Renal pelvis (tissue), 4 donors: ENCODE data around the gene HDAC4. TPM values are rescaled to one million over a fixed set of nuclear protein-coding genes. Genes with fewer than 3 reads are reported as not detected.
"Not testable (repeated sequence)": the region's sequence is repeated elsewhere in the genome, so short reads cannot be mapped to it uniquely, and the experiment has no call there.

Experiments
- DNase-seq: peaks from one replicate; pipeline ENCODE4 v3.0.0-alpha.2; 2013
- polyA plus RNA-seq, 3 donors: library from polyadenylated mRNA; unstranded; fragments of 120-200 nt; gene quantifications; one replicate each; pipeline ENCODE4 v1.2.1, GENCODE V29; 2013; ENCODE audit not compliant: insufficient read length in 3 of 3

HDAC4 gene
- polyA plus RNA-seq, 3 donors: 13.7 to 23.9 (median 14.0) TPM

DNA sequence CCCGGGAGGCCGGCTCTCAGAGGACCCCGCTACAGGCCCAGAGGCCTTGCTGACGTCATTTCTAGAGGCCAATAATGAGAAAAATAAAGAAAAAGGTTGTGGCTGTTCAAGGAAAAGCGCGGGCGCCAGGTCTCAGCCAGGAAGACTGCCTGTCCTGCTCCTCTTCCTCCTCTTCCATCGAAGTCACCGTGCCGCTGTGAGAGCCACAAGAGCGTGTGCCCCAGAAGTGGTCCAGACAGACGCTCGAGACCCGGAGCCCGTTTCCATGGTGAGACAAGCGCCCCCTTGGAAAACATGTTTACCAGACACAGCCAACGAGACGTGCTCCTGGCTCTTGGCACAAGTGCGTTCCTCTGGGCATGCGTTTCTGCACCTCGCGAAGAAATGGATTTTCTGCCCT is 210.5 kb downstream of the HDAC4 start:
- no peak for DNase-seq

GRCh38 chr2:239189711-239190131 is 211.1 kb downstream of the HDAC4 start:
- DNase-seq: no peak

DNA sequence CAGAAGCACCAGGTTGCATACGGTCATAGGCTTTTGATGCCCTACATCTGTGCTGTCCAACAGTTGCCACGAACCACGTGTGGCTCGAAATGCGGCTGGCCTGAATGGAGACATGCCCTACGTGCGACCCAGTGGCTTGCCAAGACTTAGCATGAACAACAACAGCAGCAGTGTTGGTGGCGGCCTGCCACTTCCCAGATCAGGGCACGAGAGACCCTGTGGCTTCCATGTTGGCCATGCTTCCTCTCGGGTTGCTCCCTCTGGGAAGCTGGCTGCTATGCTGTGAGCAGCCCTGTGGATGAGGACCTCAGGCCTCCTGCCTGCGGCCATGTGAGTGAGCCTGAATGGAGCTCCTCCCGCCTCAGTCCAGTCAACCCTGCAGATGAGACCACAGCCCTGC is 212.3 kb downstream of the HDAC4 start:
- no peak for DNase-seq

DNA sequence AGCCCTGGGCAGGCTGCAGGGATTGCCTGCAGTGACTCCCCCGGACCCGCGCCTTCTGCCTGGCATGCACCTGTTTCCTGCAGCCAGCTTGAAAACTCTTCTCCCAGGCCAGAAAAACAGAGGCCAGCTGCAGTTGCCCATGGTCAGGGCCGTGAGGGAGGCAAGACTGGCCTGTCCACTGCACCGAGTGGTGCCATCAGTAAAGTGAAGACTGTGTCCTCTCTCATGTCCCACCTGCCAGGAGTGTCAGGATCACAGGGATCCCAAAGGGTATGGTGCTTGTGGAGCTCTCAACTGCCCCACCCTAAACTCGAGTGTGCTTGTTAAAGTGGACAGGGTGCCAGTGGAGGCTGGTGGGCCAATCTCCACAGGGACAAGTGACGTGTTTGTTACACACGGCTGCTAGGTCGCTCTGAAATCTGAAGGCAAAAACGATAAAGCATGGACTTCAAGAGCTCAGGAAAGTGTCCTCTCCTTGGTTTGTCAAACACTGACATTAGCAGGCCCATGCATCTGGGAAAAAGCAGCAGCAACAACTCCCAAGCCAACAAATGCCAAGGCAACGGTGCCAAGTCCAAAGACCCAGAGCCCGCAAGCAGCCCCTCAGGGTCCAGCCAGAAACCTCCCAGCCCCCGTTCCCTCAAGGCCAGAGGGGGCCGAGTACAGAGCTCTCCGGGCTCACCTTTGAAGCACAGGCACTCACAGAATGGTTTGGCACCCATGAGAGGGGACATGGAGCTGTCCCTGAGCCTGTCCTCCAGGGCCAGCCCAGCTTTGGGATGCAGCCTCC is 213.2 kb downstream of the HDAC4 start:
- no peak for DNase-seq

DNA sequence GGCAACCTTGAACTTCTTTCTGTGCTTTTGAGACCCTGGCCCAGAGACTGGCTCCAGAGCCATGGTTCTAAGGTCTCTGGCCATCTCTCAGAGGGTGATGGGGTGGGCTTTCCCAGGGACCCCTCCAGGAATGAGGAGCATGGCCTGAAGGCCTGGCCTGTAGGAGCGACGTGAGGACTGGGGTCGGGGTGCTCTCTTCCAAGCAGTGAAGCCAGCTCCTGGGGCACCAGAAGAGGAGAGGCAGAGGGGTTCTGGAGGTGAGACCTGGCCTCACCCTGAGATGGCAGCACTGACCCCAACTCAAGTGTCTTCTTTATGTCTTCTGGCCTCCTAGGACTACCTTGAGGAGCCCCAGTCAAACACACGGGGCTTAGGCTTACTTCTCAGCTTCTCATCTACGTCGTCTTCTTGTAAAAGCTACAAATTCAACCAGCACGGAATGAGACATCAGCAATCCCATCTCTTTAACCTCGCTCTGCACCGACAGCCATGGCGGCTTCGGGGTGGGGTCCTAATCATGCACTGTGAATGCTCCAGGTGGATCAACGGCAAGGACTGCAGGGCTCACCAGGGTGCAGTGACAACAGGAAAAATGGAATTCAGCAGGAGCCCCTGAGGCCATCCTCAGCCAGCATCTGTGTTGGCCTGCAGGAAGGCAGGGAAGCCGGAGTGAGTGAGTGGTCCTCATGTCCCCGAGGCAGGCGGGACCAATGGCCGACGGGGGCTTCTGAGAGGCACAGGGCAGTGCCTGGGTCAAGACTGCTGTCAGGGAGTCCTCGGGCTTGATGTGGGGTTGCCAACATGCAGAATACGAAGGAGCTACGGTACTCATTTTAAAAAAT is 214.1 kb downstream of the HDAC4 start:
- no peak for DNase-seq

DNA sequence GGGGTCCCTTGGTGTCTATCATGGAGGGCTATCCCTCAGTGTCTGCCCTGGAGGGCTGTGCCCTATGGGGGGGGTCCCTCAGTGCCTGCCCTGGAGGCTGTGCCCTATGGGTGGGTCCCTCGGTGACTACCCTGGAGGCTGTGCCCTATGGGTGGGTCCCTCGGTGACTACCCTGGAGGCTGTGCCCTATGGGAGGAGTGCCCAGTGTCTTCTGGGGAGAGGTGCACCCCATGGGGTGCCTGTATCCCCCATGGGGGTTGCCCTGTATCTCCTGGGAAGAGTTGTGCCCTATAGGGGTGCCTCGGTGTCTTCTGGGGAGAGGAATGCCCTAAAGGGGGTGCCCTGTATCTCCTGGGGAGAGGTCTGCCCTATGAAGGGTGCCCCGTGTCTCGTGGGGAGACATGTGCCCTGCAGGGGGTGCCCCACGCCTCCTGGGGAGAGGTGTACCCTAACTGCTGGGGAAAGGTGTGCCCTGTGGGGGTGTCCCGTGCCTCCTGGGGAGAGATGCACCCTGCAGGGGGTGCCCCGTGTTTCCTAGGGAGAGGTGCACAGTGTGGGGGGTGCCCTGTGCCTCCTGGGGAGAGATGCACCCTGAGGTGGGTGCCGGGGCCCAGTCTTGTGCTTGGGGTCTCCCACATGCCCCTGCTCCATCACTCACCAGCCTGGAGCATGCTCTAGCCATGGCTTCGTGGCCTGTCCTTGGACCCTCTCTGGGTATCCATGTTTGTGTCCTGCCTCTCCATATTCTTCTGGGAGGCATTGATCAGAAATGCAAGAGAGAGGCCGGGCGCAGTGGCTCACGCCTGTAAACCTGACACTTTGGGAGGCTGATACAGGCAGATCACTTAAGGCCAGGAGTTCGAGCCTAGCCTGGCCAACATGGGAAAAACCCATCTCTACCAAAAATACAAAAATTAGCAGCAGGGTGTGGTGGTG is 215.6 kb downstream of the HDAC4 start:
- DNase-seq: no peak

DNA sequence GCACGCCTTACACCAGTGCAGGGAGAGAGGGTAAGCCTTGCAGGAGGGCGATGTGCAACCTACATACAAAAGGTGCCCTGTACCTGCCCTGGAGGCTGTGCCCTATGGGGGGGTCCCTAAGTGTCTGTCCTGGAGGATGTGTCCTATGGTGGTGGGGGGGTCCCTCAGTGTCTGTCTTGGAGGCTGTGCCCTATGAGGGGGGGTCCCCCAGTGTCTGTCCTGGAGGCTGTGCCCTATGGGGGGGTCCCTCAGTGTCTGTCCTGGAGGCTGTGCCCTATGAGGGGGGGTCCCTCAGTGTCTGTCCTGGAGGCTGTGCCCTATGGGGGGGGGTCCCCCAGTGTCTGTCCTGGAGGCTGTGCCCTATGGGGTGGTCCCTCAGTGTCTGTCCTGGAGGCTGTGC is 216.6 kb downstream of the HDAC4 start:
- DNase-seq: no peak

GRCh38 chr2:239182981-239183791 is 217.6 kb downstream of the HDAC4 start:
- no peak for DNase-seq

DNA sequence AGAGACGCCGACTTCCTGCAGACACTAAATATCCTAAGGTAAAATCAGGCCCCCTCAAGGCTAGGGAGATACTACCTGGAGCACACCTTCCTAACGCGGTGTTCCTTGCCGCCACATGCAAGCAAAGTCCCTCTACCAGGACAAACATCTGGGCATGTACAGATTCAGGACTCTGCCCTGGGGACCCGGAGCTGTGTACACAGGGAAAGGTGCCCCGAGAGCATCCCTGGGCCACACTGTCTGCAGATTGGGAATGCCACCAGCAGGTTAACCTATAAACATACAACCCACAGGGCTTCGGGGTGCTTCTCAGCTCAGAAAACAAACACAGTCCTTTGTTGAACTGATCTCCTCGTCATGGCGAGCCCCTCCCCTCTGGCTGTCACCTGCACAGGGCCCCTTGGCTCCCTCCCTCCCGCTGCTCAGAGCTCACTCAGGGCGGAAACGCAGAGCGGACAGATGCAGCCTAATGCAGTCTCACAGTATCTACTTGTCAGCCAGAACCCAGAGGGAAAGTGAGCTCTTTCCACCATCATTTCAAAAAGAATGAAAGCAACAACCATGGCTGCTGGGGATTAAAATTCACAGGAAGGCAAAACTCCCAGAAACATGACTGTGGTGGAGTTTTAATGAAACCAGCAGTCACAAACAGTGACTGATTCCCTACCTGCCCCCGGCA is 218.8 kb downstream of the HDAC4 start:
- peak; percentile 67 for DNase-seq

DNA sequence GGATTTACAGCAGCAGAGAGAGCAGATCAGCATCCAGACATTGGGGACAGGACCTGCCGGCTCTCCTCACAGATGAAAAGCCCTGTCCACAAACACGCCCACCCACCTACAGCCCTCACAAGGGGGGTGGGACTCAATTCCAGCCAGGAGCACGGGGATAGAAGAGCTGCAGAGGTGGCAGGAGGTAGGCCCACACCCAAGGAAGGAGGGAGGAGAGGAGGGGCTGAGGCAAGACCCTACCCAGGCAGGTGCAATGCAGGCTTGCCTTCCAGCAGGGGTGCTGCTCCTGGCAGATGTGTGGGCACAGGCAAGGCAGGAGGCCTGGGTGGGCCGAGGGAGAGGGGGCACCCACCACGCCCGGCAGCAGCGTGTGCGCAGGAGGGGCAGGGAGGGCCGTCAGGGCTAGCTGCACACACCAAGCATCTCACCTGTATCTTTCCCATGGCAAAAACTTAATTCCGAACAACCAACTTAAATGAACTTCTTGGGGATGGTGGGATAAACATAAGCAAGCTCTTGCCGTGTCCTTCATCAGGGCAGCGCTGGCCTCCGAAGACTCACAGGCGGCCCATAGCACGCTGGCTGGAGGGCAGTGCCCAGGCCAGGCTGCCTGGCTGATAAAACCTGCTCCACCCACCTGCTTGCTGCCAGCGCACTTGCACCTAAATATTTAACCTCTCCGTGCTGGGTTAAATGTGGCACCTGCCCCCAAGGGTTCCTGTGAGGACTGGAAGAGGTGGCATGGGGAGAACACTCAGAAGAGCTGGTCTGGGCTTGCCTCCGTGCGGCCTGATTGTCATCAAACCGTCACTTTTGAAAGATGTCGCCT is 219.5 kb downstream of the HDAC4 start:
- no peak for DNase-seq

GRCh38 chr2:239180526-239181073 is 220.2 kb downstream of the HDAC4 start:
- no peak for DNase-seq

- no peak for DNase-seq
These were observed 220.9 kb downstream of the HDAC4 start for GRCh38 chr2:239179851-239180371.

- DNase-seq: no peak
These were observed 221.9 kb downstream of the HDAC4 start for GRCh38 chr2:239178954-239179353.

DNA sequence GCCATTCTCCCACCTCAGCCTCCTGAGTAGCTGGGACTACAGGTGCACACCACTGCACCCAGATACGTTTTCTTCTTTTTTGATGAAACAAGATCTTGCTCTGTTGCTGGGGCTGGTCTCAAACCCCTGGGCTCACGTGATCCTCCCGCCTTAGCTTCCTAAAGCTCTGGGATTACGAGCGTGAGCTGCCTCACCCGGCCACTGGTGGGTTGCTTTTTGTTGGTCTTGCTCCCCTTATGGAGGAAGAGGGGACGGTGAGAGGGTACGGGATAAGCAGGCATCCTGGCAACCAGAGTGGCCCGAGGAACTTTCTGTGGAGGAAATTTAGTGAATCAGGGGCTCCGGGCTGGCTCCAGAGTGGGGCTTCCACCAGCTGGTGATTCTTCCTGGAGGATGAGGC is 222.3 kb downstream of the HDAC4 start:
- no peak for DNase-seq

DNA sequence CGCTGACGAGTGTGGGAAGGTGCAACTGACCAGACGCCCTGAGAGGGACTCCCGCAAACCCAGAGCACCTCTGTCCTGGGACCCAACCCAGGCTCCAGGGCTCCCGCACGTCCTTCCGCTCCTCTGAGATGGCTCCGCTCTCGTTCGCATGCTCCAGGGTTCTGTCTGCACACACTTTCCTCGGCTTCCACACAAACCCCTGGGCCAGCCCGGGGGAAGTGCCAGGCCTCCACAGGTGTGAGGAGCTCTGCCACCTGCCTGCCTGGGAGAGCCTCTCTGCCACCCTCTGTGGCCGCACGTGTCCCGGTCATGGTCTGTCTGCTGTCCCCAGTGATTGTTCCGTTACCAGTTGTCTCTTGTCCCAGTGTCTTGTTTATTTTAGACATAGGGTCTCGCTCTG is 222.9 kb downstream of the HDAC4 start:
- no peak for DNase-seq

GRCh38 chr2:239177325-239177724 is 223.5 kb downstream of the HDAC4 start:
- no peak for DNase-seq

DNA sequence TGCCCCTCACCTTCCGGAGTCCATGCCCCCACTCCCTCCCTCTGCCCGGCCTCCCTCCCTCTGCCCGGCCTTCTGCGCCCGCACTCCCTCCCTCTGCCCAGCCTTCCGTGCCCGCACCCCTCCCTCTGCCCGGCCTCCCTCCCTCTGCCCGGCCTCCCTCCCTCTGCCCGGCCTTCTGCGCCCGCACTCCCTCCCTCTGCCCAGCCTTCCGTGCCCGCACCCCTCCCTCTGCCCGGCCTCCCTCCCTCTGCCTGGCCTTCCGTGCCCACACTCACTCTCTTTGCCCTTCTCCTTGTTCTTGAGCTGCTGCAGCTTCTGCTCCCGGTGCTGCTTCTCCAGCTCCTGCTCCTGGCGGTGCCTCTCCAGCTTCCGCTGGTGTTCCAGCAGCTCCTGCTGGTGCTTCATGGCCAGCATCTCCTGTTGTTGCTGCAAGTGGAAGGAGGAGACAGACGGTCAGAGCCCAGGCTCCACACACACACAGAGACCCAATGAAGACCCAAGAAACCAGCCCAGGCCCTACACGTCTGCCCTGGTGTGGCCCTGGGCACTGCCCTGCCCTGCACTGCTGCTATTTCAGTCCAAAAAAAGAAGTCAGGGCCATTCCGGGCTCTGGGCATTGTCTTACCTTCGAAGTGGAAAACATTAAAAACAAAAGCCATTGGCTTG is 224.5 kb downstream of the HDAC4 start:
- DNase-seq: not testable (repeated sequence)

DNA sequence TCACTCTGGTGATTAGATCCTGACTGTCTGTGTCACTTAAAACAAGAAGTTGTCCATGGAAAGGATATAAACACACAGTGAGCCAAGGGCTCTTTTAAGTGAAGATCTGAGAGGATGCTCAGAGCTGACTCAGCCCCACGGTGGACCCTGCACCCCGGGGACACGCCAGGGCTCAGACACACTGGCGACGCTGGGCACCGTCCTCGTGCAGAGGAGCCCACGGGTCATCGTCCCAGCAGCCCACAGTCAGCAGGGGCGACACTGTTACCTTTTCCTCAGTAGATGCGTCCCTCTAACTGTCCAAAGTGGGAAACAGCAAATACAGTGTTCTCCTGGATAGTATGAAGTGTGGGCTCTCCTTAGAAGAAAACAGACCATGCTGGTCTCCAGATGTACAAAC is 225.6 kb downstream of the HDAC4 start:
- no peak for DNase-seq
